Raji (cell line): Measurements from ENCODE around the gene ST14.

Experiments used
- POLR2A ChIP-seq: IDR thresholded peaks from 2 replicates; pipeline ENCODE4 v1.6.1; 2011; ENCODE audit warnings: low read depth, low read length, control low read depth; ENCODE audit not compliant: insufficient read depth

Gene ST14

DNA sequence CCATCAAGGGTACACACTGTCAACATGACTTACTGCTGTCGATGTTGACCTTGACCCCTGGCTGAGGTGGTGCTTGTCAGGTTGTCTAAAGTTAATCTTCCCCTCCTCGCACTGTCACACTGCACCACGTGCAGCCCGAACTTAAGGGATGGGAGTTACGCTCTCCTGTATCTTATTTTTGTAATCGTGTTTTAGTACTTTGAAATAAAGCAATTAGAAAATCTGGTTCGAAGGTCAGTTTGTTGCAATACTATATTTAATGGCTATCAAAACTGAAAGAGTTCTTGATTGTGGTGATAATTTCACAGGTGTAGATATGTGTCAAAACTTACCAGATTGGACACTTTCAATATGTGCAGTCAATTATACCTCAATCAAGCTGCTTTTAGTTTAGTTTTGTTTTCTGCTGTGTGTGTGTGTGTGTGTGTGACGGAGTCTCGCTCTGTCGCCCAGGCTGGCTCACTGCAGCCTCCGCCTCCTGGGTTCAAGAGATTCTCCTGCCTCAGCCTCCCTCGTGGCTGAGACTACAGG, 10.7 kb upstream of the ST14 start:
- no peak for TF ChIP-seq POLR2A

DNA sequence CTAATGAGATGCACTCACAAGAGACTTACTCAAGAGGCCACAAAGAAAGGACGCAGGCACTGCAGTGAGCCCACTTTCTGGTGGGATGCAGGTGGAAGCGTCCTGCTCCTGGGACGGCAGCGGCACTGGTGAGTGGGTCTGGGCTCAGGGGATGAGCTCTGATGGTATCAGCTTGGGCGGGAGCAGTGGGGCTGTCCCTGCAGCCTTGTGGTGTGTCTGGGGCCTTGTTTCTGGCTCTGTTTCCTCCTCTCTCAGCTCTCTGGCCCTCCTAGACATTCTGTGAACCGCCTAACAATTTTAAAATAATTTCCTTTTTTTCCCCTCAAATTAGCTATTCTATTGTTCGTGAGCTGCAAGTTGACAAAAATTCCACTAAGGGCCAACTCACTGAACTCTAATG, 8.8 kb upstream of the ST14 start:
- no peak for TF ChIP-seq POLR2A

DNA sequence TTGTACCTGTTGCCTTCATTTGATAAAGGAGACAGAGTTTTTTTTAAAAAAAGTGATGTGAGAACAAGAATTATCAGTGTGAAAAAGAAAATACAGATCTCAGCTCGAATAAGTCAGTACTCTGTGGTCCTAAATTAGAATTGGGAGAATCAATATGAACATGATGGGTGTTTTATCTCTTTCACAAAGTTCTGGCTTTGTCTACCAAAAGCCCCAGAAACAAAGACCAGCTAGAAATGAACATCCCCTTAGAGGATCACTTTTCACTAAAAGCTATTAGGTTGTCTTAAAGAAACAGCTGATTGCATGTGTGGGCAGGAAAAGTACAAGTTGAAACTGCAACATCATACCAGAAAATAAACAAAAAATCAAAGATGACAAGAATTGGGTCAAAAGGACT, 8.4 kb upstream of the ST14 start:
- no peak for TF ChIP-seq POLR2A

DNA sequence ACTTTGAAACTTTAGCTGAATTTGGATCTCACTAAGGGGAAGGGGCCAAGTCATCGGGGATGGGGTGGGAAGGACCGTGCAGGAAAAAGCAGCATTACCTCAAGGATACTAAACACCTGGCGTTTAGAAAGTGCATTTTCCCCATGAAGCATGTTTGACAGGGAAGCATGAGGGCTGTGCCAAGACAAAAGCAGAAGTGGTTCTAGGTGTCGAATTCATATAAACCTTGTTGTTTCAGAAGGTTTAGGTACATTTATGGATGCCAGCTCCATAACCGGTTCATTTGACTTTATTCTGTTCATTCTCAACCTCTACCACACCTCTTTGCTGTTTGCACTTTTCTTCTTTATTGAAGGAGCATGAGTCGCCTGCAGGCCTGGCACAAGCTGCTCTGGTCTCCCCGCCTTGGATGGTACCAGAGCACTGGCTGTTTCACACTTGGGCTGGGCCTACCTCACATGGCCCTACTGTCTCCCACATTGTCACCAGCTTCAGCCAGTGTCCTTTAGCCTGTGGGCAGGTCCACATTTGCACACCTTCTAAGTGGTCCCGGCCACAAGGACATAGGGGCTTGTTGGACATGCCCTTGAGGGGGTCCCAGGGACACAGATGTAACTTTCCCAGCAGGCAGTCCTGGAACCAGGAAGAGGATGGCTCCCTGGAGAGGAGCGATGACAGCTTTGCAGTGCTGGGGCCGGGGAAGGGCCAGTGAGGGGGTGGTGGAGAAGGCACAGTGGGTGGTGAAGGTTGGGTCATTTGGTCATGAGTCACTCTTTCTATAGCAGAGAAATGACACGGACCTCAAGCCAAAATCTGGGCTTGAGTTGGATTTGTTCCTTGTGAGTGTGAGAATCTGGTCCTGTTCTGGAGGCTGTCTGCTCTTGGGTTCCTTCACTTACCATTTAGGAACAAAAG, 3.2 kb upstream of the ST14 start:
- TF ChIP-seq POLR2A = no peak

DNA sequence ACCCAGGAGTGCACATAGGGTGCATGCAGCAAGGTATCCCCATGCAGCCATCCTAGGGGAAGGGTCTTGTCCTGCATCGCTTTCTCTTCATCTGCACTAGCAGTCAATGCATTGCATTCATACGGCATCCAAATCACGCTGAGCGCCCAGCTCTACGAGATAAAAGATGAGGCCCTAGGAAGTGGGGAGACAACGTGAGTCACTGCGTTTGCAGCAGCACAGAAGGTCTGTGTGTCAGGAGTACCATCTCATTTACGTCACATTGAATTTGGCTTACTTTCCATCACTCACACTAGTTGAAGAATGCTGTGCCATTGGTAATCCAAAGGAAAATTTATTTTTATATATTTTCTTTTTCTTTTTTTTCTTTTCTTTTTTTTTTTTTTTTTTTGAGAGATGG, 2.5 kb upstream of the ST14 start:
- TF ChIP-seq POLR2A = no peak

DNA sequence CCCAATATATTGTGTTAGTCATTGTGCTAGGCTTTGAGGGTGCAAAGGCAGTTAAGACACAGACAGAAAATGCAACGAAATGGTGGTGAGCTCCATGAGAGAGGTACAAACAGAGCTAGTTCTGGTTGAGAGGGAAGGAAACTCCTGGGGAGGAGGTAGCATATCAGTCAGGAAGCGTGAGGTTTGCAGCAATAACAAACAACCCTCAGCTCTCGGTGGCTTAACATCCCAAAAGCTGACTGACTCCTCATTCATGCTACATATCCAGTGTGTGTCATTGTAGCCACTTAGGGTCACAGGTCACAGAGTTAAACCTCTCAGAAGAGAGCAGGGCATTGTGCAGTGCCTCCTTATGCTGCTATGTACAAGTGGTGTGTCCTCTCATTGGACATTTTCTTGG, 1.7 kb upstream of the ST14 start:
- TF ChIP-seq POLR2A = no peak

DNA sequence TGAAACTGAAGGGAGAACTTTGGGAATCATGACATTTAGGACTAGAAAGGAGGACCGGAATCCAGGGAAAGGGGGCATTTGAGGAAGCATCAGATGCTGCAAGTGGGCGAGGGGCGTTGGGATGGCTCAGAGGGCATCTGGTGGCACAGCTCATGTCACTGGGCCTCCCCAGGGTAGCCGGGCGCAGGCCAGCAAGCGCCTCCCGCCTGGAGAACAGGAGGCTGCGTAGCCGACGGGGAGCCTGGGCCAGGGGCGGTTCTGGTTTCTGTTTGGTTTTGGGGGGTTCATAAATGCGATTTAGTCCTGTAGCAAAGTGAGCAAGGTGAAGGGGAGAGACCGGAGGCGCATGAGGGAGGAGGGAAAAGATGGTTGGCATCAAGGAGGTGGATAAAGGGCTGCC, 443 bp upstream of the ST14 start:
- no peak for TF ChIP-seq POLR2A

DNA sequence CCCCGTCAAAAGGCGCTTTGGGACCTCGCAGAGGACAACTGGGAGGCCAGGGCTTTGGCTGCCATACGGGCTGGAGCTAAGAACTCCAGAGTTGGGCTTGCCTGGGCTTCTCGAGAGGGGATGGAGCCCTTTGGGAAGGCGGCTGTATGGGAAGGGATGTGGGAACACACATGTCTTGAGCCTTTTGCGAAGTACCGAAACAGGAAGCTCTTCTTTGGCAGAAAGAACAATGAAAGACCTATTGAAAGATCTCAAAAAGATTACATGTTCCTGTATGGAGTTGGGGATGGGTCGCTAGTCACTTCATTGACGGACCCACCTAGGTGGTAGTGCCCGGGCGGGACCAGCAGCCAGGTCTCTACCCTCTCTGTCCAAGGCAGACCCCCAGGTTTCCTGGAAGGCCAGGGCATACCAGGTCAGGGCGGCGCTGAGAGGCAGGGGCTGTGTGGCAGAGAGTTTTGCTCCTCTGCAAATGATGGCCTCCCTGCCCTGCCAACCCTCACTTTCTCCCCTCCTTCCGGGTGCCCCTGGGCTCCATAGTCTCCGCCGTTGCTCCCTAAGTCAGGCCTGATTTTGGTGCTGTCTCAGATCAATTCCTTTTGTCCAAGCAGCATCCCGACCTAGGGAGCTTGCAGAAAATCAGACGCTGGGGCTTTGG, 1.0 kb downstream of the ST14 start:
- TF ChIP-seq POLR2A = no peak

DNA sequence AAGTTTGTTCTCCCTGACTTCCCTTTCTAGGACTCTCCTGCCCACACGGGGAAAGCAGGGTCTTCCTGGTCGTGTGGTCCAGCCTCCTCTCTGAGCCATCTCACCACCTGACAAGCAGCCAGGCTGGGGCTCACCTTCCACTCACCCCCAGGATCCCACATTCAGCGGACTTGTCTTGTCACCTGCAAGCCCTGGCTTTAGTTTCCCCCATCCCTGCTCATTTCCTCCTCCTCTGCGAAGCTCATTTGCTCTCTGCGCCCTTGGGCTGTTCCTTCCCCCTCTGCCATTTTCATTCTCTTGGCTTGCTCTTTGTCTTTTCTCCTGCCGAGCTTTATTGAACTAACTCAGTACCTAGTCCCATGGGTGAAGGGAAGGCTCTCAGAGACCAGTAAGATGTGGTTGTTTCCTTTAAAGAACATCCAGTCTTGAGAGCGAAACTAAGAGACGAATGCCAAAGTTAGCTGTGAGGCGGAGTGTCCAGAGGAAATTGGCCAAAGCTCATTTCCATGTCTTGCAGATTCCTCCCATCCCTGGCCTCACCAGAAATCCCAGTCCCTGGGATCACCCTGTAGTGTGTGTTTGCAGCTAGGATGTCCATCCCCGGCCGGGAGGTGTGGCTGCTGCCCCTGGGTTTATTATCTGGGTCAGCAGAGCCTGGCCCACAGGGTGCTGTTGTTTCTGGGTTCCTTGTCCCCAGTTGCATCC, 2.0 kb downstream of the ST14 start:
- TF ChIP-seq POLR2A = no peak

DNA sequence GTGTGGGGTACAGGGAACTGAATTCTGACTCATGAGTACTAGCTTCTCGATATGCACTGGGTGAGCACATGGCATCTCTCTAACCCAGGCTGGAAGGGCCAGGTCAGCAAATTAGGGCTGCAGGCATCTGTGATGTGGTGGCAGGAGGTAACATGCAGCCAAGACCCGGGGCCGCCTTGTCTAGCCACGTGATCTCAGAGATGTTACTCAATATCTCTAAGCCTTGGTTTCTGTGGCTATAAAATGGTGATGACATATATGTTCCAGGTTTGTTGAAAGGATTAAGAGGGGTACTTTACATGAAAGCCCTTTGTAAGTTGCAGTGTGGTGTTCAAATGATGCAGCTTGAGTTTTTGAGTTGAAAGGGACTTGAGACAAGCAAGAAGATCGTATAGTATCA, 3.2 kb downstream of the ST14 start:
- TF ChIP-seq POLR2A = no peak

DNA sequence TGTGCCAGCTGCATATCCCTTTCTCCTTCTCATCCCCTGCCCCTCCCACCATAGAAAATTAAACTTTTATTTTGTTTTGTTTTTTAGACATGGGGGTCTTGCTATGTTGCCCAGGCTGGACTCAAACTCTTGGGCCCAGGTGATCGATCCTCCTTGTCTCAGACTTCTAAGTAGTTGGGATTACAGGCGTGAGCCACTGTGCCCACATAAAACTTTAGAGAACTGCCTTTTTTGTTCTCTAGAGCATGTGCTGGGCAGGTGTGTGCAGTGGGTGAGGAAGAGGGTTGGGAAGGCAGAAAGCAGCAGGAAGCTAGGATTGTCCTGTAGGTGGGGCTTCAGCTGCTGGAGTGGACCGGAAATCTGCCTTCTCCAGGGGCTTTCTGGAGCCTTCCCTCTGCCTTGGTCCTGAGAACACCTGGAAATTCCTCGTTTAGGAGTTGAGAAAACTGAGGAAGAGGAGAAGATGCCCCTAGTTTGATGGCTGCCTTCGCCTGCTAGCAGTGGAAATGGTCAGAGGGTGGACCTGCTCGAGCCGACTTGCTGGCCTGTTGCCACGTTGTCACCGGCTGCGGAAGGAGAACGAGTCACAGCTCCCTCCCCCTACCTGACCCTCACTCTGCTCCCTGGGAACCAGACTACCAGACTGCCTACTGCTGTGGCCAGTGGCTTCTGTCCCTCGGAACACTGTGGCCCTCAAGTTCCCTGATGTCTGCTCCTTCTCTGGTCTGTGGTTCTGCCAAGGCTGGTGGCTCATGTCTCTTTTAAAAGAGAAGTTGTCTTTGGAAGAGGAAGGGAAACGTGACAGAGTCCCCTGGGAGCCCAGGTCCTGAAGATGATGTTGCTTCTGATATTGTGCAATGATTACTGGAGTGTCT, 4.0 kb downstream of the ST14 start:
- TF ChIP-seq POLR2A = 0 out of 2 replicates have a peak, but pooled peaks have one; percentile 7

DNA sequence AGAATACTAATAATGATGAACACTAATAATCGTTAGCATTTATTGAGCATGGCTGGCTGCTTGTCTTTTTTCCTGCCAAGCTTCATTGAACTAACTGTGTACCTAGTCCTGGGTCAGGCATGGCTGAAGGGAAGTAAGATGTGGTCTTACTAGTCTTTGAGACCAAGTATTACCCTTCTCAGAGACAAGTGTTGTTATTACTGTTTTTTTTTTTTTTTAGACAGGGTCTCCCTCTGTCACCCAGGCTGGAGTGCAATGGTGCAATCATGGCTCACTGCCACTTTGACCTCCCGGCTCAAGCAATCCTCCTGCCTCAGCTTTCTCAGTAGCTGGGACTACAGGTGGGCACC, 4.6 kb downstream of the ST14 start:
- no peak for TF ChIP-seq POLR2A

DNA sequence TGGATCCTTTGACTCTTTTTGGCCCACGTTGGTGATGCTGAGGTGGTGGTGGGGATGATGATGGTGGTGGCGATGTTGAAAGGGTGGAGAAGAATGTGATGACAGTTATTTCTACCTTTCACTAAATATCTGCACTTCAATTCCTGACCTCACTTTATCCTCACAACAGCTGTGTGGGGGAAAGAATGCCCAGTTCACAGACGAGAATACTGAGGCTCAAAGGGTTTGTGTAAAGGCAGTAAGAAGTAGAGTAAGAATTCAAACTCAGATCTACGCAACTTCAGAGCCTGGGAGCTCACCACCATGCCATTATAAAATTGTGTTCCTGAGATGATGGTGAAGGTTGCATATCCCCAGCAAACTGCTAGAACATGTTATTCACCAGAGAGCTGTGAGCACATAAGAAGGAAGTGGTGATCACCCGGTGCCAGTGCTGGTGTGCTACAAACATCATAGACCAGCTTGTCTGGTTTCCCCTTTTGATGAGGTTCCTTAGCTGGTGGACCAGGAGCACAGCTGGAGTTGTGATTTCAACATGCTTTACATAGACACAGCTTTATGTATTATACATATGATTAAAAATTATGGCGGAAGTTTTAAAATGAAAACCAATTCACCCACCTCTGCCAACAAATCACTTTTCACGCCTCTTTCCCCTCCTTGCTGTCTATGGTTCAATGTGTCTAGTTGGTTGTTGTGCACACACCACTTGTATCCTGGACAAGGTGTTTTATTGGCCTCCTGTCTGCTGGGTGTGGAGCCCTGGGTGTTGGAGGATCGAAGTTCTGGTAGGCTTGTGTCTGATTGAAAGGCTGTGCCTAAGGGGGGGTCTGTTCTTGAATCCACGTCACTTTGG, 6.2 kb downstream of the ST14 start:
- no peak for TF ChIP-seq POLR2A

DNA sequence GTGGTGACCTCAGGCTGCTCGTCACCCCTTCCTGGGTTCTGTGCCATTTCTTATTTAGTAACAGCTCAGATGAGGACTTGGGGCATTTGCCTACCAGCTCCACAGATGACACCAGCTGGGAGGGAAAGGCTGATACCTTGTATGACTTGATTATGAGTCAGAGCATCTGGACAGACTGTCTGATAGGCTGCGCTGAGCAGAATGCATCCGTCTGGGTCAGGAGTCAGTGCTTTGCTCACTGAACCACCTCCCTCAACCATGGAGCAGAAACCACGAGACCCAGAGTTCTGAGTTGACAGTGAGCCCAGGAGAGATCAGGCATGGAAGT, 6.8 kb downstream of the ST14 start:
- TF ChIP-seq POLR2A = peak; percentile 90

DNA sequence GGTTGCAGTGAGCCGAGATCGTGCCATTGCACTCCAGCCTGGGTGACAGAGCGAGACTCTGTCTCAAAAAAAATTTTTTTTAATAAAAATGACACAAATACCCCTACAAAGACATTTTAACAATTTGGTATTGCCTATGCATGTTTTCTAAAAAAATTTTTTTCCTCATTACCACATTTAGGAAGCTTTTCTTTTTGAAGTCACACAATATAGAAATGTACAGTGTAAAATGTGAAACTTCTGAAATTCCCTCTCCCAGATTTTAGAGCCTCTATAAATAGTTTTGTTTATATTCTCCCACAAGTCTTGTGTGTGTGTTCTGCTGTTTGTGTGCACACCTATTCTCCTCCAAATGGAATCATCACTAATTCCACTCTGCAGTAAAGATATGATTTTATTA, 7.6 kb downstream of the ST14 start:
- TF ChIP-seq POLR2A = no peak

DNA sequence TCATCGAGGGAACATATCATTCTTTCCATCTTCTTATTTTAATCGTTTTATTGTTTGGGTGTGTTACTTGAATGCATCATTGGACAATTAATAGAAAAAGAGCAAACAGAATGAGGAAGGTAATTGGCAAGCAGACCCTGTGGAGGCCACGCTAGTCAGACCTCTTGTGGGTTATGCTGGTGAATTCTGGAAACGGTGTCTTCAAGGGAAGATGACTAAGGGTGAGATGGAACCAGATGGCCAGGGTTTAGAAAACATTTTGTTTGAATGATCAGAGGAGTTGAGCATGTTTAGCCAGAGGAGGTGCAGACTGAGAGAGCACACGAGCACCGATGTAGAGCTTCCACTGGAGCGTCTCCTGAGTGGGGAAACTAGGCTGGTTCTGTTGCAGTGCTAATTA, 8.5 kb downstream of the ST14 start:
- TF ChIP-seq POLR2A = no peak
